HG03565 (cell line): ENCODE data around the gene MRPL33.

Source experiments
- ATAC-seq: cut with Tn5 transposase; IDR thresholded peaks from one replicate; pipeline ENCODE4 v1.9.1; 2021; ENCODE audit warnings: mild to moderate bottlenecking, moderate library complexity; ENCODE audit not compliant: unreplicated experiment

Gene MRPL33

GRCh38 chr2:27773959-27774358 is 2.4 kb downstream of the MRPL33 start:
- no peak for ATAC-seq

GRCh38 chr2:27776097-27776496 is 4.6 kb downstream of the MRPL33 start:
- no peak for ATAC-seq

DNA sequence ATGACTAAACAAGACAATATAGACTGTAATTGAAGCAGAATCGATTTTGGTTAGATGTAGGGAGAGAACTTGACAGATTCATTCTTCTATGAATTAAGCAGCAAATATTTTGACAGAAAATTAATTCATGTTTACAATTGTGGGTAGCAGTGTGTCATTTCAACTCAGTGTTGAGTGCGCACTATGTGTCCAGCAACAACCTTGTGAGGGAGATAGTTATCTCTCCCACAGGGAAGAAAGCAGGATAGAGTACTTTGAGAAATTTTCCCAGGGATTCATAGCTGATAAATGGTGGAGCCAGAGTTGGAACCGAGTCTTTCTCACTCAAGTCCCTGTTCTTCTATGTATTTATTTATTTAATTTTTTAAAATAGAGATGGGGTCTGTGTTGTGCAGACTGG is 5.2 kb downstream of the MRPL33 start:
- ATAC-seq: no peak

GRCh38 chr2:27779417-27780055 is 8.0 kb downstream of the MRPL33 start:
- ATAC-seq: no peak

DNA sequence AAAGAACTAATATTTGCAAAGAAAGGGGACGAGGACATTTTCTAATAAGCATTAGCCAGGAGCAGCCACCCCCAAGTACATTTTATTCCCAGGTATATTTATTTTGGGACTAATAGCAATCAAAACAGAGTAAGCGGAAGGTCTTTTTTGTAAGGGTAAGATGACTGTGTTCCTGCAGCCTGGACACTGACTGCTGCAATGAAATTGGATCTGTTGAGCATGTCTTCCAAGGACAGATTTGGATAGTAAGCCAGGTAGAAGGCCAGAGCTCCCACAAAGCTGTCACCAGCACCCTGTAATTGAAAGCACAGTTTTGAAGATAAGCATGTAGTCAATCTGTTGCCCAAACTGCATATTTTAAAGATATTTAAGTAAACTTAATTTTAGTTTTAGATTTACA is 10.0 kb downstream of the MRPL33 start:
- no peak for ATAC-seq

- ATAC-seq: no peak
These were observed 11.2 kb downstream of the MRPL33 start for GRCh38 chr2:27782701-27783100.

DNA sequence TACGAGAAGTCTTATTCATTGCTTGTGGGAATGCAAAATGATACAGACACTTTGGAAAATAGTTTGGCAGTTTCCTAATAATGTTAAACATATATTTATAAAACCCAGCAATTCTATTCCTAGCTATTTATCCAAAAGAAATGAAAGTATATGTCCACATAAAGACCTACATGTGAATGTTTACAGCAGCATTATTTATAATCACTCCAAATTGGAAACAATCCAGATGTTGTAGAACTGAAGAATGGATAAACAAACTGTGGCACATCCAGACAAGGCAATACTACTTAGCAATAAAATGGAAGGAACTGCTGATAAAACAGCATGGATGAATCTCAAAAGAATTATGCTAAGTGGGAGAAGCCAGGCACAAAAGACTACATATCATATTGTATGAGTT is 19.3 kb downstream of the MRPL33 start:
- ATAC-seq: no peak

- ATAC-seq: no peak
These were observed 21.2 kb downstream of the MRPL33 start for GRCh38 chr2:27792759-27793158.

- ATAC-seq: no peak
These were observed 23.7 kb downstream of the MRPL33 start for GRCh38 chr2:27795093-27795834.

GRCh38 chr2:27795868-27796277 is 24.4 kb downstream of the MRPL33 start:
- ATAC-seq: no peak

- ATAC-seq: no peak
These were observed 25.6 kb downstream of the MRPL33 start for GRCh38 chr2:27796791-27797765.

GRCh38 chr2:27797841-27798240 is 26.3 kb downstream of the MRPL33 start:
- no peak for ATAC-seq

DNA sequence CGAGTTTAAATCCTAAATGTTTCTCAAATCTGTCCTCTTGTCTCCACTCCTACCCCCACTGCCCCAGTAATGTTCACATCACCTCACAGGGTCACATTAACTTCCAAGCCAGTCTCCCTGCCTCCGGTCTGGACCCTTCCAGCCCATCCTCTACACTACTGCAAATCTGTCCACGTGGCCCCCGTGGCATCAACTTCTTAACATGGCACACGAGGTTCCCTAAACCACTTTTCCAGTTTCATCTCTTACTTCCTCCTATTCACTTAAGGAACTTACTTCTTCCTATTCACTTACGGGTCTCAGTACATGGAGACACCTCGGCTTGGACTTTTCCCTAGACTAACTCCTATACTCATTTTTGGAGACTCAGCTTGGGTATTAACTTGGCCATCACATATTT is 27.0 kb downstream of the MRPL33 start:
- ATAC-seq: no peak

DNA sequence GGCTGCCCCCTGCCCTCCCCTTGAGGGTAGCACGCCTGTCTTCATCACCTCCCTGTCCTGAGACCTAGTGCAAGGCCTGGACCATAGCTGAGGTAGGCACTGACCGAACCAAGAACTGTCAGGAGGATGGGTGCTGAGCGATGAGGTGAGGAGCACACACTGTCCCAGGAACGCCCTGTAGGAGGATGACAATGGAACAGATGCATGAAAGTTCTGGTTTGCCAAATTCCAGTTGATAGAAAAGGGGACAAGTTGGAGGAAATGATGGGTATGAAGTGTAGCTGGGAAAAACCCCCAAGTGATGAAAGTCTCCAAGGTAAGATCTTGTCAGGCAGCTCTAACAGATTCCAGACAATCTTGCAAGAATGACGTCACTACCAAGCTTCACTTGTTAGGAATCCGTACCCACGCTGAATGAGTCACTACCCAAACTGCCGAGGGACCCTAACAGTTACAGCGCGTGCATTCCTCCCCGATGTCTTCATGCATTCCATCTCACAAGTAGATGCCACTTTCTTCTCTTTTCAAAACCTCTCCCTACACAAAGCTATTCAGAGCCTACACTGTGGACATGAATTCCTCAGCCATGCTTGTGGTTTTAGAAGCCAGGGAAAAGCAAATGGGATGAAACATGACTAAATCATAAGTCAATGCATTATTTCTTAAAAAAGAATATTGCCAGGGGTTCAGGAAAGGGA is 27.6 kb downstream of the MRPL33 start:
- ATAC-seq: no peak

GRCh38 chr2:27799646-27800010 is 28.1 kb downstream of the MRPL33 start:
- no peak for ATAC-seq

- ATAC-seq: no peak
These were observed 29.3 kb downstream of the MRPL33 start for GRCh38 chr2:27800856-27801255.

- ATAC-seq: no peak
These were observed 31.0 kb downstream of the MRPL33 start for GRCh38 chr2:27802547-27802946.

- no peak for ATAC-seq
These were observed 31.5 kb downstream of the MRPL33 start for GRCh38 chr2:27803046-27803445.

- no peak for ATAC-seq
These were observed 32.6 kb downstream of the MRPL33 start for GRCh38 chr2:27804146-27804545.

DNA sequence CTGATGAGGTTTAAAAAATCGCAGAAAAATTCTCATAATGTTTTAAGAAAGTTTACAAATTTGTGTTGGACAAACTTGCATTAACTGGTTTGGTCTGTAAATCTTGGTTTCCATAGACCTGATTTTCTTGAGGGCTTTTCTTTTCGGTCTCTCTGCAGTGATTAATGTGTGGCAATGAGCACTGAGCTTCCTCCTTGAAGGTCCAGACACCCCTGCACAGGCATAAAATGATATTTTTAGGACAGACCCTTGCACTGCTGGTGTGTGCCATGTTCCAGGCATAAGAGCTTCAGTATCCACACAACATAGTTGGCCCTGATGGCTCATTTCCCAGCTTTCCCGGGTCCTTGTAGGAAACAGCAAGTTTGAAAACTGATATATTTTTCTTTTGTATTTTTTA is 33.7 kb downstream of the MRPL33 start:
- ATAC-seq: no peak
